BLaER1 treated with 17β-estradiol and CSF1 and Interleukin-3, amounts not matched to agents 10 nM and 100 nM (cell line): ENCODE measurements around the gene OLFM3.

Experiments used
- H3K27ac ChIP-seq, 11 experiments: shearing (Covaris generic); formaldehyde crosslinking; 2 replicates each; pipeline ENCODE4 v1.8.1; 2022
- H3K27me3 ChIP-seq, 11 experiments: shearing (Covaris generic); formaldehyde crosslinking; 2 replicates each; pipeline ENCODE4 v1.8.1; 2022
- H3K36me3 ChIP-seq, 11 experiments: shearing (Covaris generic); formaldehyde crosslinking; 2 replicates each; pipeline ENCODE4 v1.8.1; 2022
- H3K4me1 ChIP-seq, 10 experiments: shearing (Covaris generic); formaldehyde crosslinking; 2 replicates each; pipeline ENCODE4 v1.8.1; 2022
- H3K4me2 ChIP-seq, 11 experiments: shearing (Covaris generic); formaldehyde crosslinking; 2 replicates each; pipeline ENCODE4 v1.8.1; 2022
- H3K4me3 ChIP-seq, 10 experiments: shearing (Covaris generic); formaldehyde crosslinking; 2 replicates each; pipeline ENCODE4 v1.8.1; 2022
- H3K9ac ChIP-seq, 11 experiments: shearing (Covaris generic); formaldehyde crosslinking; 2 replicates each; pipeline ENCODE4 v1.8.1; 2022
- H3K9me3 ChIP-seq, 11 experiments: shearing (Covaris generic); formaldehyde crosslinking; replicated peaks in 1 of 11; 2 replicates each; pipeline ENCODE4 v1.8.1; 2022
- H4K20me1 ChIP-seq, 11 experiments: shearing (Covaris generic); formaldehyde crosslinking; 2 replicates each; pipeline ENCODE4 v1.8.1; 2022
- Cebpa-rat ChIP-seq, 11 experiments: shearing (Covaris generic); IDR thresholded peaks; 2 replicates each; pipeline ENCODE4 v1.8.1; 2022

The OLFM3 gene

DNA sequence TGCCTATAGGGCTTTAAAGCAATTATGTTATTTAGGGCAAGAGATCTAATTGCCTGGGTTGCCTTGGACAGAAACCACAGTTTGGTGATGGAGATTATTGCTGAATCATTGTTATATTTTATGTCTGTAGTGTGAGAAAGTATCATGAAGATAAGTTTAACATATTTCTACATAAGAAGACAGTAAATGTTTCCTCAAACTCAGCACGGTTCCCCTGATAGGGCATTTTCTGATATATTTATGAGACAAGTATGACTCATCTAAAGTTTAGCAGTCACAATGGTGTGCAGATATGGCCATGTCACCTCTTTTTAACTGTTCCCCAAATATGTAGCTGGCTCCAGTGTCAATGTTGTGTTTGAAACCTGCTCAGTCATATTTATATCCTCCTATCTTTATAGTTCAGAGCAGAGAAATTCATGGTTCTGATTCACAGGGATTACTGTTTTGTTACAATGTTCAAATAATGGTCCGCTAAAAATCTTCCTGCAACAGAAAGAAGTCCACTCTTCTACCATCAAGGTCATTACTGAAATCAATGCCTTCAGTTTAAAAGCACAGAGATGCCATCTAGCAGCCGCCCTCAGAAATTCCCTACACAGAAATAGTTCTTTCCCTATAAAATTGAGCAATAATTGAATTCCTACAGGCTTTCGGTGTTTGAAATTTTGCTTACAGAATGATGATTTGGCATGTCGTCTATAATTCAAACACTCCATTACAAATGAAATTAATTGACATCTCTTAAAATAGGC is 3.7 kb downstream of the OLFM3 start:
- Histone ChIP-seq H3K4me3 (no peak overlapping the region), H3K27ac (no peak overlapping the region)

DNA sequence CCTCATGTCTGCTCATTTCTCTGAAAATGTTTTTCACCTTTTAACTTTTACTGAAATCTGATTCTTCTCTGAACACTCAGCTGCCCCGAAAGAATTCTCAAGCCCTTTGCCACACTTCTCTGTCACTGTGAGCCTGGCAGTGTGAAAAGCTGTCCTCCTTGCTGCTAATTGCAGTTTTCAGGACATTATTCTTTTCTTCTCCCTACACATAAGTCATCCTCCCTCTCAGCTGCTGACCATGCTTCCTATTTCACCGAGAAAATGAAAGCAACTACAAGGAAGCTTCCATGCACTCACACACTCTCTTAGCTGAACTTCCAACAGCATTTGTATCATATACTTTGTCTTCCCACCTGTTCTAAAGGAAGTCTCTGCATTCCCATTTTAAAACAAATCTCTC is 15.8 kb downstream of the OLFM3 start:
- Histone ChIP-seq H3K4me3 (no peak overlapping the region), H3K27me3 (no peaks in the 10 kb centered on the region), H3K27ac (no peak overlapping the region; a peak in 1 of 22 replicates), H3K36me3 (no peaks in the 10 kb centered on the region), H3K9me3 (peaks cover 0 to 10% (median 6%) of the 10 kb centered on the region in 11 experiments; a peak in 10 of 22 replicates), H3K4me2 (peak overlapping the region in 9 of 11 experiments; percentile 1 to 65 (median 11); a peak in 9 of 22 replicates), H3K9ac (no peak overlapping the region; a peak in 1 of 22 replicates), H3K4me1 (peaks cover 0 to 9% (median 0%) of the 10 kb centered on the region in 10 experiments; a peak in 2 of 20 replicates), H4K20me1 (no peaks in the 10 kb centered on the region)
- TF ChIP-seq Cebpa-rat (IDR thresholded peaks at IDR 0.05), result no peak

More for the DNA sequence above, 3.7 kb downstream of the OLFM3 start:
- Histone ChIP-seq H3K36me3 (no peaks in the 10 kb centered on the region), H3K9ac (no peak overlapping the region), H3K9me3 (peaks cover 0 to 5% (median 0%) of the 10 kb centered on the region in 11 experiments; a peak in 2 of 22 replicates), H3K27me3 (peaks cover 0 to 11% (median 7%) of the 10 kb centered on the region in 11 experiments; a peak in 7 of 22 replicates), H3K4me2 (no peak overlapping the region), H4K20me1 (no peaks in the 10 kb centered on the region), H3K4me1 (peaks cover 0 to 8% (median 0%) of the 10 kb centered on the region in 10 experiments; a peak in 4 of 20 replicates)
- TF ChIP-seq Cebpa-rat (IDR thresholded peaks at IDR 0.05), result no peak

DNA sequence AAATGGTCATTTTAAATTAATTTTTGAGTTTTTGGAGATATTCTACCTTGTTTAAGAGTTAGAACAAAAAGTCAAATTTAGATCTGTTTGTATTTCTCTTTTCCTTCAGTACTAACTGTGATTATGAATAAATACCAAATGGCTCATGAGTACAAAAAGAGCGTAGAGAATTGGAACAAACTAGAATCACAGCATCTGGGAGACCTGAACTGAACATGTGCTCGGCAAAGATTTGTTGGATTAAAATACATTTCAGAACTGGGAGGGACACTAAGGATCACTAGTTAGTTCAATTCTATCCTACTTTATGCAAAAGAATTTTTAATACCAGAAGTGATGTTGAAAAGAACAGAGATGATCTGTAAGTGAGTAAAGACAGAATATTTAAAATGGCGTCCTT is 19.5 kb downstream of the OLFM3 start:
- Histone ChIP-seq H3K4me3 (no peak overlapping the region), H3K9me3 (peaks cover 0 to 10% (median 6%) of the 10 kb centered on the region in 11 experiments; a peak in 10 of 22 replicates), H3K4me2 (no peak overlapping the region), H3K27ac (no peak overlapping the region), H3K9ac (no peak overlapping the region), H3K4me1 (peaks cover 0 to 9% (median 0%) of the 10 kb centered on the region in 10 experiments; a peak in 2 of 20 replicates), H4K20me1 (no peaks in the 10 kb centered on the region), H3K27me3 (no peaks in the 10 kb centered on the region), H3K36me3 (no peaks in the 10 kb centered on the region)
- no peak for TF ChIP-seq Cebpa-rat (IDR thresholded peaks at IDR 0.05)

DNA sequence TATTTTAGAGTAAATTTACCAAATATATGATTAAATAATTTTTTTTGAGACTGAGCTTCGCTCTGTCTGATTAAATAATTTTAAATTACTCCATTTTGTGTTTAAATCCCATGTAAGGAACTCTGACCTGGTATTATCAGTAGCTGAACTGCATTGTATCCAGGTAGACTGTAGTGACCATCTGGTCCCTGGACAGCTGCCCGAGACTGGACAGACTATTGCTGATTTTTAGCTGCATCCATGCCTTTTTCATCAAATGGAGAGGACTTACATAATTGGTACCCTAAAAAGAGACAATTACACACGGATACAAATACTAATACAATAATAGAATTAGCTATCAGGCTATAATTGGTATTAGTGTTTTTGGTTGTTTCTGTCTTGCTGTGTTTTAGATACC is 20.6 kb downstream of the OLFM3 start:
- H3K36me3 ChIP-seq, result no peaks in the 10 kb centered on the region

DNA sequence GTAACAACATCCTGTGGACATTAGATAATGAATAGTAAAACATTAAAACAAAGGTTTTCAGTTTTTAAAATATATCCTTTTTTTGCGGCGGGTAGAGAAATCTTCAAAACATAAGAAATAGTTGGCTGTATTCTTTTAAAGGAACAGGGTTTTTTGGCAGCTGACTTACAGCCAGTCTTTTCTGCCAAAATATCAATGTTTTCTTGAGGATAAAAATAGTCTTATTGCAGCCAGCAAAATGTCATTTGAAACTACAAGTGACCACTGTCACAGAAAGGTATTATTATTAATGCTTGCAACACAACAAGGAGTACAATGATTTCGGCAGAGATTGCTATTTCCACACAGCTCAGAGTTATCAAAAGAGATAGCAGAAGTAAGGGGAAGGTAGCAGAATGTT is 21.4 kb downstream of the OLFM3 start:
- Histone ChIP-seq H3K27me3 (no peaks in the 10 kb centered on the region), H3K36me3 (no peaks in the 10 kb centered on the region), H4K20me1 (no peaks in the 10 kb centered on the region), H3K4me2 (no peak overlapping the region), H3K4me3 (no peak overlapping the region), H3K9ac (no peak overlapping the region), H3K4me1 (no peaks in the 10 kb centered on the region), H3K27ac (no peak overlapping the region), H3K9me3 (peaks cover 0 to 10% (median 6%) of the 10 kb centered on the region in 11 experiments; a peak in 10 of 22 replicates)
- no peak for TF ChIP-seq Cebpa-rat (IDR thresholded peaks at IDR 0.05)

More for the DNA sequence above, 20.6 kb downstream of the OLFM3 start:
- Histone ChIP-seq H3K27me3 (no peaks in the 10 kb centered on the region), H3K9ac (no peak overlapping the region), H3K4me3 (no peak overlapping the region), H3K9me3 (peaks cover 0 to 10% (median 6%) of the 10 kb centered on the region in 11 experiments; a peak in 10 of 22 replicates), H3K27ac (no peak overlapping the region), H4K20me1 (no peaks in the 10 kb centered on the region), H3K4me2 (no peak overlapping the region), H3K4me1 (peaks cover 0 to 6% (median 0%) of the 10 kb centered on the region in 10 experiments; a peak in 2 of 20 replicates)
- no peak for TF ChIP-seq Cebpa-rat (IDR thresholded peaks at IDR 0.05)

DNA sequence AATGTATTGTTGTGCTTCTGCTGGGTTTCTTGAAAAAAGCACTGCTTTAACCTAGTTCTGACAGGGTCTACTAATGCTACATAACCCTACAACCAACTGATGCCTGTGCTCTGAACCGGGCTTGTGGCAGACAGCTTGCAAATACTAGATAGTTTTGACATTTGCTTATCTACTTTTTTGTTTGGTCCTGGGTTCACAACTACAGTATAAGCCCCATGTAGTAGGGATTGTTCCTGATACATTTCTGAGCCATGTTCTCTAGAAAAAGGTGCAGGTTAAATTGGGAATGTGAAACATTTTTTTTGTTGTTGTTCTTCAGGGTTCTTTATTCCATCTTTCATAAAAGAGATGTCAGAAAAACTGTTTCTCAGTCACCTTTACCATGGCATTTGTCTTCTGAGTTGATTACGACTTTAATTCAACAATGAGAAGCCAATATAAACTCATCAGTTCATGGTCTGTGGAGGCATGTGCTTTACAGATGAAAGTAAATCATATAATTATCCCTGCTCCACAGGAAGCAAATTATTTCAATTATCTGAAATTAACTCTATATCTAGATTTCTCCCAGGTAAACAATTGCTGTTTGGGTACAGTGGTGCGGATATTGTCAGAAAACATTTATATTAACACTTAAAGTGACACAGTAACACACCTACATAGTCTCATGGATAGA is 22.0 kb downstream of the OLFM3 start:
- Histone ChIP-seq H3K4me3 (no peak overlapping the region), H3K27me3 (no peaks in the 10 kb centered on the region), H3K27ac (no peak overlapping the region), H3K36me3 (no peaks in the 10 kb centered on the region), H3K9ac (no peak overlapping the region), H3K9me3 (peaks cover 0 to 5% (median 3%) of the 10 kb centered on the region in 11 experiments; a peak in 10 of 22 replicates), H4K20me1 (no peaks in the 10 kb centered on the region), H3K4me1 (no peaks in the 10 kb centered on the region), H3K4me2 (no peak overlapping the region)
- no peak for TF ChIP-seq Cebpa-rat (IDR thresholded peaks at IDR 0.05)

DNA sequence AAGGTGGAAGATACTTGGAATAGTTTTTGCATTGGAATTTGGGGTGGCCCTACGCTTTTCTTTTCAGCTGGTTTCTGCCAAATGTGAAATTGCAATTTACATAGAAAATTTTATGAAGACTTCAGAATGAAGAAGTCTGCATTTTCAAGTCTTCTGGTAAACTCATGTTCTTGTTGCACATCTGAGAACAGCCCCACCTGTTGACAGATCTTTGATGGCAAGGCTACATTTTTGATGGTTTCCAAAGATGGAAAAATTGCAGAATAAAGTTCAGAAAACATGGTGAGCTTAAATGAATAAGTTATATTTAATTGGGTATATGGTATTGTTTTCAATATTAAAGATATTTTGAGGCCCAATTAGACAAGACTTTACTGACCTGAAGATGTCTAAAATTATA is 25.4 kb downstream of the OLFM3 start:
- Histone ChIP-seq H3K4me1 (peaks cover 0 to 10% (median 0%) of the 10 kb centered on the region in 10 experiments; a peak in 6 of 20 replicates), H3K27ac (no peak overlapping the region), H3K4me2 (no peak overlapping the region), H4K20me1 (no peaks in the 10 kb centered on the region), H3K4me3 (no peak overlapping the region), H3K36me3 (no peaks in the 10 kb centered on the region), H3K9ac (no peak overlapping the region), H3K9me3 (no peaks in the 10 kb centered on the region), H3K27me3 (no peaks in the 10 kb centered on the region)
- TF ChIP-seq Cebpa-rat (IDR thresholded peaks at IDR 0.05), result no peak

DNA sequence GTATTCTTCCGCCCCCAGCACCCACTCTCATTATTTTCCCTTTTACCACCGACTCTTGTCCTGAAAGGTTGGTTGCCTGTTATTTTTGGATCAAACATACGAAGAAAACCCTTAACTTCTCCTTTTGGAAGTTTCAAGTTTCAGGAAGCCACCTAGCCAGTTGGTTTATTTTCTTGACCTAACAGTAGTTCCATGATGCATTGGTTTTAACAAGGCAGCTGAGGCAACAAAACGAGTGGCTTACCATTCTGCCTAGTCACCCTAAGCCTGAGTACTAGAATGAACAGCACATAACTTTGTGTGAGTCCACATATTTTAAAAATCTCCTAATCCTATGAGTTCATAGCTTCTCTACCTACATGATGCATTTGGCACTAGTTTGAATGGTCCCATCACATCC is 28.9 kb downstream of the OLFM3 start:
- no peaks in the 10 kb centered on the region for H3K27me3 ChIP-seq
- H3K4me2 ChIP-seq, result peak overlapping the region in 5 of 11 experiments; percentile 14 to 35 (median 29); a peak in 6 of 22 replicates
- no peak overlapping the region for H3K9ac ChIP-seq
- H3K36me3 ChIP-seq, result no peaks in the 10 kb centered on the region
- no peak overlapping the region for H3K27ac ChIP-seq
- TF ChIP-seq Cebpa-rat (IDR thresholded peaks at IDR 0.05), result no peak
- H3K4me1 ChIP-seq, result peaks cover 0 to 10% (median 0%) of the 10 kb centered on the region in 10 experiments; a peak in 6 of 20 replicates
- no peaks in the 10 kb centered on the region for H3K9me3 ChIP-seq
- H3K4me3 ChIP-seq, result no peak overlapping the region
- H4K20me1 ChIP-seq, result no peaks in the 10 kb centered on the region

DNA sequence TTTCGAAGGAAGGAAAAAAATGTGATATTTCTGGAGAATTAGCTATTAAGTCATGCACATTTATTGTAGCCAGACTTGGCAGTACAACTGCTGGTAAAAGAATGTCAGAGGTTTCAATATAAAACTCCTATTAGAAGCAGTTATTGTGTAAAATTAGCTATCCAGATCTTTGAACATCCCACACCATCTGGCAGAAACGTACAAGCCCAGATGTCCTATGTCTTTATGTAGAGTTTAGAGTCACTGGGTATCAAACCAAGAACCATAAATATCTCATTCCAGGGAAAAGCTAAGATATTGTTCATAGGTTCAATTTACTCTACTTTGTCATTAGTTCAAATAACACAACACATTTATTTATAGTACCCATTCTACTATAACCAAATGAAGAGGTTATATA is 31.4 kb downstream of the OLFM3 start:
- no peak for TF ChIP-seq Cebpa-rat (IDR thresholded peaks at IDR 0.05)
- no peak overlapping the region for H3K9ac ChIP-seq
- no peaks in the 10 kb centered on the region for H3K9me3 ChIP-seq
- H3K4me2 ChIP-seq, result no peak overlapping the region
- H4K20me1 ChIP-seq, result no peaks in the 10 kb centered on the region
- H3K27me3 ChIP-seq, result no peaks in the 10 kb centered on the region
- peaks cover 0 to 10% (median 0%) of the 10 kb centered on the region in 10 experiments; a peak in 6 of 20 replicates for H3K4me1 ChIP-seq
- H3K36me3 ChIP-seq, result no peaks in the 10 kb centered on the region
- no peak overlapping the region for H3K4me3 ChIP-seq
- no peak overlapping the region for H3K27ac ChIP-seq
